Measurements from ENCODE around the gene PRADC1.

PRADC1 gene

GRCh38 chr2:73233154-73233931 is at the start of gene PRADC1:
TSS of gene PRADC1 (minus strand) at chr2:73233239. CDS start at chr2:73233160, 79 bp downstream.
- Histone ChIP-seq H3K27ac (ENCODE audit: low read length) (peak within 1 kb of the TSS; percentile 90), H3K9ac (ENCODE audit: low read length in 2 of 2) (peak within 1 kb of the TSS; percentile 88 to 92), H3K4me3 (ENCODE audit: low read length in 2 of 2) (peak within 1 kb of the TSS; percentile 92 to 97), H3K36me3 (ENCODE audit: control insufficient read depth in 2 of 2, insufficient read depth in 2 of 2, low read length in 2 of 2) (peaks cover 5 to 12% of the 10 kb centered on the region in 2 donors), H3K4me1 (ENCODE audit: control insufficient read depth, insufficient read depth, low read length) (peaks cover 30% of the 10 kb centered on the region), H3K27me3 (ENCODE audit: control insufficient read depth in 1 of 2, insufficient read depth in 2 of 2, low read length in 2 of 2) (no peaks in the 10 kb centered on the region), H3K9me3 (ENCODE audit: control insufficient read depth in 2 of 2, low read length in 2 of 2) (no peaks in the 10 kb centered on the region)

DNA sequence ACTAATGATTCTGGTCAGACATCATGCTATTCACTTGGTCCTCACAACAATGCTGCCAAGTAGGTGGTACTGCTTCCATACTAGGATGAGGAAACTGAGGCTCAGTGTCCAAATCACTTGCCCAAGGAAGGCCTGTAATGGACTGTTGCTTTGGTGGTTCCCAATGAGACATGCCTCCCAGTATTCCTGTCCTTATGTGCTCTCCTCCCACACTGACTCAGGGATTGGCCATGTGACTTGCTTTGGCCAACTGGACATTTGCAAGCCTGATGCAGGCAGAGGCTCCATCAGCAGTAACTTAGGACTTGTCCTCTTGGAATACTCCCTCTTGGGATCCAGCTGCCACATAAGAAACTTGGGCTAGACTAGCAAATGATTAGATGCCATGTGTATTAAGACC is 48.2 kb upstream of the PRADC1 start:
- peaks cover 7 to 9% of the 10 kb centered on the region in 2 donors for H3K27me3 ChIP-seq (ENCODE audit: control insufficient read depth in 1 of 2, insufficient read depth in 2 of 2, low read length in 2 of 2)
- peaks cover 18% of the 10 kb centered on the region for H3K4me1 ChIP-seq (ENCODE audit: control insufficient read depth, insufficient read depth, low read length)
- H3K9me3 ChIP-seq (ENCODE audit: control insufficient read depth in 2 of 2, low read length in 2 of 2) = no peaks in the 10 kb centered on the region

GRCh38 chr2:73279852-73280251 is 46.8 kb upstream of the PRADC1 start:
- no peak overlapping the region for H3K4me3 ChIP-seq (ENCODE audit: low read length in 2 of 2)
- no peak overlapping the region for H3K9ac ChIP-seq (ENCODE audit: low read length in 2 of 2)
- peaks cover 0 to 3% of the 10 kb centered on the region in 2 donors for H3K27me3 ChIP-seq (ENCODE audit: control insufficient read depth in 1 of 2, insufficient read depth in 2 of 2, low read length in 2 of 2)
- no peak overlapping the region for H3K27ac ChIP-seq (ENCODE audit: low read length)
- no peaks in the 10 kb centered on the region for H3K9me3 ChIP-seq (ENCODE audit: control insufficient read depth in 2 of 2, low read length in 2 of 2)
- no peaks in the 10 kb centered on the region for H3K36me3 ChIP-seq (ENCODE audit: control insufficient read depth in 2 of 2, insufficient read depth in 2 of 2, low read length in 2 of 2)
- H3K4me1 ChIP-seq (ENCODE audit: control insufficient read depth, insufficient read depth, low read length) = peaks cover 12% of the 10 kb centered on the region

More for the DNA sequence above, 48.2 kb upstream of the PRADC1 start:
- Histone ChIP-seq H3K27ac (ENCODE audit: low read length) (no peak overlapping the region), H3K9ac (ENCODE audit: low read length in 2 of 2) (no peak overlapping the region), H3K36me3 (ENCODE audit: control insufficient read depth in 2 of 2, insufficient read depth in 2 of 2, low read length in 2 of 2) (no peaks in the 10 kb centered on the region), H3K4me3 (ENCODE audit: low read length in 2 of 2) (no peak overlapping the region)

GRCh38 chr2:73272270-73272669 is 39.2 kb upstream of the PRADC1 start:
- Histone ChIP-seq H3K9ac (ENCODE audit: low read length in 2 of 2) (no peak overlapping the region), H3K27ac (ENCODE audit: low read length) (no peak overlapping the region), H3K9me3 (ENCODE audit: control insufficient read depth in 2 of 2, low read length in 2 of 2) (peaks cover 0 to 3% of the 10 kb centered on the region in 2 donors), H3K4me1 (ENCODE audit: control insufficient read depth, insufficient read depth, low read length) (peaks cover 9% of the 10 kb centered on the region), H3K36me3 (ENCODE audit: control insufficient read depth in 2 of 2, insufficient read depth in 2 of 2, low read length in 2 of 2) (no peaks in the 10 kb centered on the region), H3K4me3 (ENCODE audit: low read length in 2 of 2) (no peak overlapping the region), H3K27me3 (ENCODE audit: control insufficient read depth in 1 of 2, insufficient read depth in 2 of 2, low read length in 2 of 2) (peaks cover 17 to 32% of the 10 kb centered on the region in 2 donors)

GRCh38 chr2:73269686-73270465 is 36.8 kb upstream of the PRADC1 start:
- no peak overlapping the region for H3K4me3 ChIP-seq (ENCODE audit: low read length in 2 of 2)

GRCh38 chr2:73268830-73269685 is 36.0 kb upstream of the PRADC1 start:
- peaks cover 0 to 3% of the 10 kb centered on the region in 2 donors for H3K9me3 ChIP-seq (ENCODE audit: control insufficient read depth in 2 of 2, low read length in 2 of 2)
- H3K27ac ChIP-seq (ENCODE audit: low read length) = no peak overlapping the region
- no peaks in the 10 kb centered on the region for H3K36me3 ChIP-seq (ENCODE audit: control insufficient read depth in 2 of 2, insufficient read depth in 2 of 2, low read length in 2 of 2)
- peak overlapping the region in 1 of 2 donors; percentile 47 for H3K4me3 ChIP-seq (ENCODE audit: low read length in 2 of 2)
- peaks cover 27 to 41% of the 10 kb centered on the region in 2 donors for H3K27me3 ChIP-seq (ENCODE audit: control insufficient read depth in 1 of 2, insufficient read depth in 2 of 2, low read length in 2 of 2)
- H3K4me1 ChIP-seq (ENCODE audit: control insufficient read depth, insufficient read depth, low read length) = peaks cover 9% of the 10 kb centered on the region
- no peak overlapping the region for H3K9ac ChIP-seq (ENCODE audit: low read length in 2 of 2)

More at GRCh38 chr2:73269686-73270465, 36.8 kb upstream of the PRADC1 start:
- H3K27me3 ChIP-seq (ENCODE audit: control insufficient read depth in 1 of 2, insufficient read depth in 2 of 2, low read length in 2 of 2) = peaks cover 27 to 41% of the 10 kb centered on the region in 2 donors
- no peak overlapping the region for H3K9ac ChIP-seq (ENCODE audit: low read length in 2 of 2)
- no peak overlapping the region for H3K27ac ChIP-seq (ENCODE audit: low read length)
- no peaks in the 10 kb centered on the region for H3K36me3 ChIP-seq (ENCODE audit: control insufficient read depth in 2 of 2, insufficient read depth in 2 of 2, low read length in 2 of 2)
- peaks cover 9% of the 10 kb centered on the region for H3K4me1 ChIP-seq (ENCODE audit: control insufficient read depth, insufficient read depth, low read length)
- H3K9me3 ChIP-seq (ENCODE audit: control insufficient read depth in 2 of 2, low read length in 2 of 2) = peaks cover 0 to 3% of the 10 kb centered on the region in 2 donors

DNA sequence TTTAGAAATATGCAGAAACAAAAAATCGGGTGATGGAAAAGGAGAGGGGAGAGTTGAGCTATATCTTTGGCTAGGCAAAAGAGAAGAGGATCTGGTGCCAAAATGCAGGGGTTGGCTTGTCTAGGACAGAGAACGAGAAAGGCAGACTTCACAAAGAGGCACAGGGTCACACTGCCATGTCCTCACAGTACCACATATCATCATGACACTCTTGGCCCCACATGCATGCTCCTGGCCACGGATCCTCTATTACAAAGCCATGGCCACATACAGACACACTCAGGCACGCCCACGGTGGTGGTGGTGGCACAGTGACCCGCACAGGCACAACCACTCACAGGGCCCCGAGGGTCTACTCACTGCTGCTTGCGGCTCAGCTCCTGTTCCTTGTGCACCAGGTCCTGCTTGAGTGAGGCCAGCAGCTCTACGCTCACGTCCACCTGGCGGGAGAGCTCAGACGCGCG is 35.4 kb upstream of the PRADC1 start:
- peaks cover 27 to 41% of the 10 kb centered on the region in 2 donors for H3K27me3 ChIP-seq (ENCODE audit: control insufficient read depth in 1 of 2, insufficient read depth in 2 of 2, low read length in 2 of 2)
- H3K27ac ChIP-seq (ENCODE audit: low read length) = no peak overlapping the region
- H3K36me3 ChIP-seq (ENCODE audit: control insufficient read depth in 2 of 2, insufficient read depth in 2 of 2, low read length in 2 of 2) = no peaks in the 10 kb centered on the region
- peaks cover 9% of the 10 kb centered on the region for H3K4me1 ChIP-seq (ENCODE audit: control insufficient read depth, insufficient read depth, low read length)
- no peaks in the 10 kb centered on the region for H3K9me3 ChIP-seq (ENCODE audit: control insufficient read depth in 2 of 2, low read length in 2 of 2)
- no peak overlapping the region for H3K9ac ChIP-seq (ENCODE audit: low read length in 2 of 2)
- peak overlapping the region in 1 of 2 donors; percentile 47 for H3K4me3 ChIP-seq (ENCODE audit: low read length in 2 of 2)

- Histone ChIP-seq H3K4me1 (ENCODE audit: control insufficient read depth, insufficient read depth, low read length) (peaks cover 9% of the 10 kb centered on the region), H3K9me3 (ENCODE audit: control insufficient read depth in 2 of 2, low read length in 2 of 2) (no peaks in the 10 kb centered on the region), H3K36me3 (ENCODE audit: control insufficient read depth in 2 of 2, insufficient read depth in 2 of 2, low read length in 2 of 2) (no peaks in the 10 kb centered on the region), H3K9ac (ENCODE audit: low read length in 2 of 2) (no peak overlapping the region), H3K27me3 (ENCODE audit: control insufficient read depth in 1 of 2, insufficient read depth in 2 of 2, low read length in 2 of 2) (peaks cover 27 to 36% of the 10 kb centered on the region in 2 donors), H3K4me3 (ENCODE audit: low read length in 2 of 2) (no peak overlapping the region), H3K27ac (ENCODE audit: low read length) (no peak overlapping the region)
Observed at GRCh38 chr2:73267008-73267407, 34.0 kb upstream of the PRADC1 start.

GRCh38 chr2:73266061-73266901 is 33.2 kb upstream of the PRADC1 start:
- H3K27me3 ChIP-seq (ENCODE audit: control insufficient read depth in 1 of 2, insufficient read depth in 2 of 2, low read length in 2 of 2) = peaks cover 27 to 36% of the 10 kb centered on the region in 2 donors
- no peaks in the 10 kb centered on the region for H3K9me3 ChIP-seq (ENCODE audit: control insufficient read depth in 2 of 2, low read length in 2 of 2)
- peaks cover 9% of the 10 kb centered on the region for H3K4me1 ChIP-seq (ENCODE audit: control insufficient read depth, insufficient read depth, low read length)
- no peaks in the 10 kb centered on the region for H3K36me3 ChIP-seq (ENCODE audit: control insufficient read depth in 2 of 2, insufficient read depth in 2 of 2, low read length in 2 of 2)
- no peak overlapping the region for H3K4me3 ChIP-seq (ENCODE audit: low read length in 2 of 2)
- no peak overlapping the region for H3K9ac ChIP-seq (ENCODE audit: low read length in 2 of 2)
- H3K27ac ChIP-seq (ENCODE audit: low read length) = no peak overlapping the region
